Measurements from ENCODE around the gene MYH11.
"Not testable (repeated sequence)": the region's sequence is repeated elsewhere in the genome, so short reads cannot be mapped to it uniquely, and the experiment has no call there.

The MYH11 gene

DNA sequence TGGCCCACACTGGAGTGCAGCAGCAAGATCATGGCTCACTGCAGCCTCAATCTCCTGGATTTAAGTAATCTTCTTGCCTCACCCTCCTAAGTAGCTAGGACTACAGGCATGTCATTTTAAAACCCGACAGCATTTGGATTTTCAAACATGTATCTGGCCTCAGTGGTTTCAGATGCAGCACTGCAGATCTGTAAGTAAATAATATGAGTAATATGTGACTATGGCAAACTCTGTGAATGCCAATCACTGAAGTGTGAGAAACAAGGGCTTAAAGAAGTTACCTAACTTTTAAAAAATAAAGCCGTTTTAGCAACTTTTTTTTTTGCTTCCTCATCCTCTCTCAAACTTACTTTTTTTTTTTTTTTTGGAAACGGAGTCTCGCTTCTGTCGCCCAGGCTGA lies 19.7 kb upstream of the MYH11 start:
- DNase-seq (ENCODE audit: low read depth) = no peak

DNA sequence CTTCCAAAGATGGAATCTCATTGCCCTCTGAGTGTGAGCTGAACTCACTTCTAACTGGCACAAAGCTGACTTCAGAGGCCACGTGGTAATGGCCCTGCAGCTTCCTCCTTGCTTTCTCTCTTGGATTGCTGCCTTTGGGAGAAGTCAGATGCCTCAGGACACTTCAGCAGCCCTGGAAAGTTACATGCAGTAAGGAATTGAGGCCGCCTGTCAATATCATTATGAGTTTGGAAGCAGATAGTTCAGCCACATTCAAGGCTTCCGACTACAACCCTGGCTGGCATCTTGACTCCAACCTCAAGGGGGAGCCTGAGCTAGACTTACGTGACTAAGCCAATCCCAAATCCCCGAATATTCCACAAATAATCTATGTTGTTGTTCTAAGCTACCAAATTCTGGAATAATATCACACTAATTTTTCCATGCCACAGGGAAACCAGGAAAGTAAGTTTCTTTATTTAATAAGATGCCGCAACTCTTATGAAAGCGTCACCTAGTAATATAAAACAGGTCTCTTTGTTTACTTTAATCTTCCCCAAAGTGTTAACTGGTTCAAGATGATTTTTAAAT lies 18.0 kb upstream of the MYH11 start:
- no peak for DNase-seq (ENCODE audit: low read depth)

DNA sequence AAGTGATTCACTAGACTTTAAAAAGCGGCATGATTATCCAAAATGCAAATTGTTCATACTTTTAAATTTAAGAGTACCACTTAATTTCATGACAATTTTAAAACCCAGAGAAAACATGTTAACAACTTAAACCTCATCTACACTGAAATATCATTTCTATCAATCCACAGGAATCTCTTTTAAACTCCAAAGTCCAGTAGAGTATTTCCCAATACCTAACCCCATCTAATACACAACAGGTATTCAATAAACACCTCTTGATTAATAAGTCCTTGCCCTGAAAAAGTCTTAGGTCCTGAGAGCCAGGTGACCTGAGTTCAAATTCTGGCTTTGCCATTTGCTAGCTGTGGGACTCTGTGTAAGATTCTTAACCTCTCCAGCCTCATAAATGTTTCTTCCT lies 16.9 kb upstream of the MYH11 start:
- DNase-seq (ENCODE audit: low read depth) = no peak

DNA sequence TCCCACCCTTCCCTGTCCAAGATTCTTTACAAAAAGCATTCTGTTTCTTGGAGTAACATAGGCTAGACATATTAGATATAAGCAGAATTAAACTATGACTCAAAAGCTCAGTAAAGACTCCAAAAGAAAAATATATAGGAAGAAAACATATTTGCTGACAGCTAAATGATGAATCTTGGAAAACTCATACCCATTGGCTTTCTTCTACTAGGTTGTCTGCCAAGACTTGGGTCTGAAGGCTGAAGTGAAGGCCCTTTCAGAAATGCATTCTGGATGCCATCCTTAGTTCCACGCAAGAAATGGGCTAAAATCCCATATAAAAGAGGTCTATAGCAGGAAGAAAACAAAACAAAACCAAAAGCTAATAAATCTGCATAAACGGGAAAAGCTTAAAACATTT lies 16.5 kb upstream of the MYH11 start:
- DNase-seq (ENCODE audit: low read depth) = no peak

DNA sequence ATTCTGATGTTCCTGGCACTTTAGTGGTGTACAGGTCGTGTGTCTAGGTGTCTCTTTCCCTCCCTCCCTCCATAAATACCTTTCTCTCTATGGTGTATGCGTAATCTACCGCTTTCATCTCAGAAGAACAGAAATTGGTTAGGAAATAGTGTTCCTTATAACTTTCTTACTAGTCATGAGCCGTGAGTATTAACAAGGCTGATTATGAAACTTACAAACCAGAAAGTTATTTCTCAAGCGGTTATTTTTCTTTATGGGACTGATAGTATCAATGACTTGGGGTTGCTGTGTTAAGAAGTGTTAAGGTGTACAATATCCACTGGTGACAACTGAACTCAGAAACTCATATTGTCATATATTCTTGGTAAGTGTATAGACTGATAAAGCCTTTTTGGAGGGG lies 13.2 kb upstream of the MYH11 start:
- DNase-seq (ENCODE audit: low read depth) = no peak

DNA sequence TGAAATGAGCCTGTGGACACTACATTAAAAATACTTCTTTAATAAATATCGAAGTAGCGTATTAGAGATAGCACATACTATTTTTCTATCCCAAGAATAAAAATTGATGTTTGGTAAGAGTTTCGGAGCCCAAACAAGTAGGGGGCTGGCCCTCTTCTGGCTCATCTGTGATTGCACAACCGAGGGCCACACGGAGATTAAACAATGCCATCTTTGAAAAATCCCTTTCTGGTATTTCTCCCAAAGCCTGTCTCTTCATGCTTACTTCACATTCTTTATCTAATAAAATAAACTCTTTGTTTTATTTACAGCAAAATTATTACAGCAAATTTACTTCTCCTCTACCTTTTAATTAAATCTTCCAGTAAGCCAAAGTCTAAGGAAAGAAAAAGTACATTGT lies 9.6 kb upstream of the MYH11 start:
- no peak for DNase-seq (ENCODE audit: low read depth)

DNA sequence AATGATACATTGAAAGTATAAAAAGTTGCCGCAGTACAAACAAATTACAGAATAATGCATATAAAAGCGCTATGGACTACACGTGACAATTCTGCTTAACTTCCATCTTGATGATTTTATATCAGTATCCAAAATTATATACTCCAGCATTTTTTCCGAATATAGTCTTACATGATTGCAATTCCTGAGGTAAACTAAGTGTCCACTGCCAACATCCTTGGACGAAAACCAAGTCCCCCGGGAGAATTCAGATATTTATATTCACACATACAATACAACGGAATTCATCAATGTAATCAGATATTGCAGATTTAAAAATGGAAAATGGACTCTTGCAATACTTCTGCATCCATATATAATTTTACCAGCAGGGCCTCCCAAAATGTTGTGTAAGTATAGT lies 8.9 kb upstream of the MYH11 start:
- no peak for DNase-seq (ENCODE audit: low read depth)

DNA sequence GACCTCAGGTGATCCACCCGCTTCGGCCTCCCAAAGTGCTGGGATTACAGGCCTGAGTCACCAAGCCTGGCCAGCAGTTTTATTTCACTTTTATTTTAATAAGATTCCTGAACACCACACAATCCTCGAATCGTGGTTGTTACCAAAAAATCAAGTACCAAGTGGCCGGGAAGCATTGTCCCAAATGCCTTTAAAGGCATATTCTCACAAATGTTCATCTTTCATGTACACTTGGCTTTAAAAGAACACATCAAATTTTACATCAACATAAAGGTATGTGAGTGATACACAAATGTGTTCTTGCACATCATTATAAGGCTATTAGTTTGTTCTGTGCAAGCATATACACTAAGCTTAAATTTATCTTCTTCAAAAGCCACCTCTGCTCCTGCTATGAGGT lies 8.1 kb upstream of the MYH11 start:
- DNase-seq (ENCODE audit: low read depth) = no peak

DNA sequence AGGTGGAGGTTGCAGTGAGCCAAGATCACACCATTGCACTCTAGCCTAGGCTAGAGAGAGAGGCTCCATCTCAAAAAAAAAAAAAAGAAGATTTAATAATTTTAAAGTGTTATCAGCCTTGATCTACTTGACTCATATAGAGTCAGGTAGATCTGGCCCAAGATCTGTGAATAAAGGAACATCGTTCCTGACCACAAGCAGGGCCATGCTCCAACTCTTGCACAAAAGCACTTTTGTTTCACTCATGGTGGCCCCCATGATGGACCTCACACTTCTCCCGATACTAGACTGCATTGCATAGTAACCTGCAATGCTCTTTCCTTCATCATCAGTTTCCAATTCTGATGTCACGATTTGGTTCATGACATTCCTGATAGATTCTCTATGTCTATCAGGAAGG lies 5.2 kb upstream of the MYH11 start:
- DNase-seq (ENCODE audit: low read depth) = no peak

DNA sequence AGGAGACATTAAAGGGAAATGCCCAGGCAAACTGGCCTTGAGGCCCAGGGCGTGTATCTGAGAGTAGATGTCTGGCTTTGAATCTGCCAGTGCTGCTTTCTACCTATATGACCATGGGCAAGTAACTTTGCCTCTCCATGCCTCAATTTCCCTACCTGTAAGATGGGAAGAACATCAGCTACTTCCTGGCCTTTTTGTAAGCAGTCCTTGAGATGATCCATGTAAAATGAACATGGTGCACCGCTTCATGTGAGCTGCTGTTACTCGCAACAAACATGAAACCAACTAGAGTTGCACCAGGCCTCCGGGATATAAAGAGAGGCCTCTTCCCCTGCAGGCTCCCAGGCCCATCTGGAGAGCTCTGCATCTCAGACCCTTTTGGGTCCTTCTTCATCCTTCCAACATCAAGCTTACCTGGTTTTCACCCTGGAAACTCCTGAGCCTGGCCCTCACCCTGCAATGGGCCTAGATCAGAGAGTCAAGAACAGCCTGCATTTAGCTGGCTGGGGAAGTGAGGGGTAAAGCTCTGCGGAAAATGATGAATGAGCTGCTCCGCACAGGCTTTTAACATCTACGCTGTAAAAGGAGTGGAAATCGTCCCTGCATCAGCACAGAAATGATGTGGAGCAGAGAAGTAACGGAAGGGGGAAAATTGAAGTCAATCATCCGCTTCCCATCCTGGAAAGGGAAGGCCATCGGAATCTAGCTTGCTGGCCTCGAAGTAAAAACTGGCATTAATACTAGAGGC lies 2.3 kb upstream of the MYH11 start:
- DNase-seq (ENCODE audit: low read depth) = no peak

DNA sequence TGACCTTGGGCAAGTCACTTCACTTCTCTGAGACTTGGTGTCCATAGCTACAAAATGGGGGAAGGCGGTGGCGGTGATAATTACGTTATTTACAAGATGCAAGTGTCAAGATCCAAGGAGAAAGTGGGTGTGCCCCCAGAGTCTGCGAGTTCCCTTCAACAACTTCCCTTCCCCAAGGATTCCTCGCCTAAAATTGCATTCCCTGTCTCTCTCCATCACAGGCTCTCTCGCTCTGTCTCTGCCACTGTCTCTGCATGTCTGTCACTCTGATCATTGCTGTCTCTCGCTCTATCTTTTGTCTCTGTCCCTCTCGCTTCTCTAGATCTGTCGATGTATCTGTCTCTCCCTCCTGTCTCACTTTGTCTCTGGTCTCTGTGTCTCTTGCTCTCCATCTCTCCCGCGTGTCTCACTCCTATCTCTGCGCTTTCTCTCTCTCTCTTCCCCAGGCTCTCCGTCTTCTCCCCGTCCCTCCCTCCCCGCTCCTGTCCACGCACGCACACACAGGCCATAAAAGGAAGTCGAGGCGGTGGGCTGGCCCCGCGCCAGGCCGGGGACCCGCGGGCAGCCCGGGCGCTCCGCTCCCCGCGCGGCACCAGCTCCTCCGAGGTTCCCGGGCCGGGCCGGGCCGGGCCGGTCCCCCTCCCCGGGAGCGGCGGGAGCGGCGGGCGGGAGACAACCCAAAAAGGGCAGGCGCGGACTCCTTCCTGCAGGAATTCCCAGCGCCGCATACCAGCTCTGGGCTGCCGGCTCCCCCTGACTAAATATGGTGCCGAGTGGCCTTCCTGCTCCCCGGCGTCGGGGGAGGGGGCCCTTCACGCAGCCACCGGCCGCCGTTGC lies 1.1 kb upstream of the MYH11 start:
- no peak for DNase-seq (ENCODE audit: low read depth)

DNA sequence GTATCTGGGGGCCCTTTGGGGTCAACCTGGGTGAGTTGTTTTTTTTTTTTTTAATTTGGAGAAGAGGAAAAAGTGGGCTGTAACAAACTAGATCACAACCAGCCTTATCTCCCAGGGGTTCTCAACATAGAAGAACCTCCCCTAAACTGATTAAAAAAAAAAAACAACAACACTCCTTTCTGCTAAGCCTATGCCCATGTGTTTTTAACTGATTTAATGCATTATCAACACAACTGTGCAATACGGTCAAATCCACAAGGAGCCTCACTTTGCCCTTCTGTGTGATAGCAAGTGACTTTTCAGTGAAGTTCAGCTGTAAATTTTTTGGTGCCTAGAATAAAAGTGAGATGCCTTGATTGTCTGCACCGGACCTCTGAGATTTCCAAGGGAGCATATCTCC lies 646 bp downstream of the MYH11 start:
- no peak for DNase-seq (ENCODE audit: low read depth)

DNA sequence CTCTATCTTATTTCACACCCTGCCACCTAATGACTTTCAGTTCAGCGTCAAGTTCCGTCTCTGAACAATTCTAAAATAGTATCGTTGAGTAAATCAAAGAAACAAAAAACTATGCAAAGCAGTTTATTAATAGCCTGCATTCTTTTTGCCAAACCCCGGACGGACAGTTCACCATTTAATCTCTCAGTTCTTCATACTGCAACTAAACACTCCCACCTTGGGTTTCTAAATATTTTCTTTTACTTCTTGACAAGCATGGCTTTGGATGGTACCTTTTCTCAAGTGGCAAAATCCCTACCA lies 1.2 kb downstream of the MYH11 start:
- DNase-seq (ENCODE audit: low read depth) = no peak

DNA sequence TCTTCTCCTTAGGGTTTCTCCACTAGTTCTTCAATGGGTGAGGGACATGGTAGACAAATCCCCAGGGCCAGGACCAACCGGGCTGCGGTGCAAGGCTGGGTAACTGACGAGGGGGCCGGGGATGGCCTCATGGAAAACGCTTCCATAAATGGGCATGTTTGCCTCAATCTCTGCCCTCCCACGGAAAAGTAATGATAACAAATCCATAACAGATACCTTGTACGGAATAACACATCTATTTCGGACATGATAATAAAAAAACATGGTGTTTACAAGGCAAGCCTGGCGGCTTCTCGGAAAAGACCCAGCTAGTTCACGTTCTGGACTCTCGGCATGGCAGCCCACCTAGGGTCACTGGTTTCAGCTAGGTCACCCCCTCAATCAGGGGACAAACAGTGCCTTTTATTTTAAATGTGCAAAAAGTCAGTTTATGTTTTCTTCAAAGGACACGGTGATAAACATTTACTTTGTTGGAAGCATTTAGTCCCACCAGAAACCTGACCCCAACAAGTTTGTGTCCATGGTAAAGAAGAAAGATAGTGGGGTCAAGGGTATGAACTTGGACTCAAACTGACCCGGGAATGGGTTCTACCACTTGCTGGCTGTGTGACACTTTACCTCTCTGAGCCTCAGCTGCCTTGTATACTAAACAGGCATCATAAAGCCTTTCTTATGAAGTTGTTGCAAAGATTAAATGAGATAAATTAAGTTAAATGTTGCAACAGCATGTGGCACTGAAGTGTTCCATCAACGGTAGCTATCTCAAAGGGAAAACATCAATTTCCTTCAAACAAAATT lies 1.7 kb downstream of the MYH11 start:
- DNase-seq (ENCODE audit: low read depth) = no peak

DNA sequence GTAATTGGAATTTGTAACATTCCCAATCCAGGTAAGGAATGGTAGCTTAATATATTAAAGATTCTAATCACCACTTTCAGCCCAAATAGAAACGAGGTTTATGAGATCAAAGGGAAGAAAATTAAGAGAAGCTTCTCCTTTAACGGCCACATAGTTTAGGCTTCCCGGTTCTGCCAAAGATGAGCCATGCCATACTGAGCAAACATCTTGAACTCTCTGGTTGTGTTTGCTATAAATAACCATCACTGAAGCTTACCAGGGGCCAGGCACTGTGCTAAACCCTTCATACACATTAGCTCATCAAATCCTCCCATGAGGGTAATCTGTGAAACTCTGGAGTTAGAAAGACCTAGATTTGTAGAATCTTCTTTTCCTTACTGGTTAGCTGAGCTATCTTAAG lies 2.8 kb downstream of the MYH11 start:
- DNase-seq (ENCODE audit: low read depth) = no peak

DNA sequence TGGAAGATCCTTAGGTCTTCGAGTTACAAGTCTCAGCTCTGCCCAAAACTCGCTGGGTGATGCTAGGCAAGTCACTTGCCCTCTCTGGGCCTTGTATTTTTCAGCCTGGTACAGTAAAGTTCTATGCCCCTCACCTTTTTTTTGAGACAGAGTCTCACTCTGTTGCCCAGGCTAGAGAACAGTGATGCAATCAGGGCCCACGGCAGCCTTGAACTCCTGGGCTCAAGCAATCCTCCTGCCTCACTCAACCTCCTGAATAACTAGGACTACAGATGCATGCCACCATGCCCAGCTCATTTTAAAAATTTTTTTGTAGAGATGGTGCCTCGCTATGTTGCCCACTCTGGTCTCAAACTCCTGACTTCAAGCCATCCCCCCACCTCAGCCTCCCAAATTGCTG lies 3.8 kb downstream of the MYH11 start:
- DNase-seq (ENCODE audit: low read depth) = no peak

DNA sequence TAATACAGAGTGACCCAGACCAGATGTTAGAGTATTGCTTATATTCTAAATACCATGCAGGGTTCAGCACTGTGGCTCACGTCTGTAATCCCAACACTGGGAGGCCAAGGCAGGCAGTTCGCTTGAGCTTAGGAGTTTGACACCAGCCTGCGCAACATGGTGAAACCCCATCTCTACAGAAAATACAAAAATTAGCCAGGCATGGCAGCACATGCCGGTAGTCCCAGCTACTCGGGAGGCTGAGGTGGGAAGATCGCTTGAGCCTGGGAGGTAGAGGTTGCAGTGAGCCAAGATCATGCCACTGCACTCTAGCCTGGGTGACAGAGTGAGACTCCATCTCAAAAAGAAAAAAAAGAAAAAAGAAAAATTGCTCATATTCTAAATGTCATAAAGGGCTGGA lies 6.3 kb downstream of the MYH11 start:
- DNase-seq (ENCODE audit: low read depth) = not testable (repeated sequence)

DNA sequence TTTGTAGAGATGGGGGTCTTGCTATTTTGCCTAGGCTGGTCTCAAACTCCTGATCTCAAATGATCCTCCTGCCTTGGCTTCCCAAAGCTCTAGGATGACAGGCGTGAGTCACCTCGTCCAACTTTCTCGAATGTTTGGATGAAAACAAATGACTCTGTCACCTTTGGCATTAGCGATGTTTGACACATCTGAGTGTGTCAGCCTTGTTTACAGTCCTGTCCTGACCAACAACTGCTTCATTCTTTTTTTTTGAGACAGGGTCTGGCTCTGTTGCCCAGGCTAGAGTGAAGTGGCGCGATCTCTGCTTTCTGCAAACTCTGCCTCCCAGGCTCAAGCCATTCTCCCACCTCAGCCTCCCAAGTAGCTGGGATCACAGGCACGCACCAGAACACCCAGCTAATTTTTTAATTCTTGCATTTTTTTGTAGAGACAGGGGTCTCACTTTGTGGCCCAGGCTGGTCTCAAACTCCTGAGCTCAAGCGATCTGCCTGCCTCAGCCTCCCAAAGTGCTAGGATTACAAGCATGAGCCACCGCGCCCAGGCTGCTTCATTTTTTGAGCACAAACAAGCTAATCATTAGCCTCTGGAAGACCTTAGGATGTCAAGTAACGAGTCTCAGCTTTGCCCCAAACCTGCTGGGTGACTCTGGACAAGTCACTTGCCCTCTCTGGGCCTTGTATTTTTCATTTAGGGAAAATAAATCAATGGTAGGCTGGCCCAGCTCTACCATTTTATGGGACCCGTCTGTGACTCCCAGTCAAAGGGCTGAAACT lies 7.4 kb downstream of the MYH11 start:
- no peak for DNase-seq (ENCODE audit: low read depth)

DNA sequence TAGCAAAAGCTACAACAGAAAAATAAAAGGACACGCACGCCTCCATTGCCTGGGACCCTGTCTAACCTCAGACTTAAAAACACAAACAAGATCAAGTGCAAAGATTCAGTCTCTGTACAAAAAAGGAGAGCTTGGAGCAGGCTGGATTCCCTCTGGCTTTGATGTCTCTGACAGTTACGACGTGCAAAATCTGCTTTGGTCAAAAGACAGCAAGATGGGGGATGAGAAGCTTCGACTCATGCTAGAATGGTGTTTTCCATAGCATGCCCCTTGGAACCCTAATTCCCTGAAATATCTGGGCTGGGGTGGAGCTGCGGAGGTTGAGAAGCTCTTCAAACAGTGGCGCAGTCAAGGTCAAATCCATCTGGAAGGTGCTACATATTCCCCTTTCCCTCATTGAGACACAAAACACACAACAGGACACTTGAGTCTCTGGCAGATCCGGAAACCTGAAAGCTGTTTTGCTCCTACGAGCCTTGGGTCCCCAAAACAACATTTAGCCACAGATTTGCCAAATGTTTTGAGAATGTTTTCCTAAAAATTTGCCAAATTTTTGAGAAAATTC lies 9.1 kb downstream of the MYH11 start:
- no peak for DNase-seq (ENCODE audit: low read depth)

DNA sequence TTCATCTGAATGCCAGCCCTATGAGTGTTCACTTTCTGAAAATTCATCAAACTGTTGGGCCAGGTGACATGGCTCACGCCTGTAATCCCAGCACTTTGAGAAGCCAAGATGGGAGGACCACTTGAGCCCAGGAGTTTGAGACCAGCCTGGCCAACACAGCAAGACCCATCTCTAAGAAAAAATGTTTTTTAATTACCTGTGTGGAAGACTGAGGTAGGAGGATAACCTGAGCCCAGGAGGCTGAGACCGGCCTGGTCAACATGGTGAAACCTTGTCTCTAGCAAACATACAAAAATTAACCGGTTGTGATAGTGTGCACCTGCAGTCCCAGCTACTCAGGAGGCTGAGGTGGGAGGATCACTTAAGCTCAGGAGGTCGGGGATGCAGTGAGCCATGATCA lies 10.3 kb downstream of the MYH11 start:
- DNase-seq (ENCODE audit: low read depth) = no peak

DNA sequence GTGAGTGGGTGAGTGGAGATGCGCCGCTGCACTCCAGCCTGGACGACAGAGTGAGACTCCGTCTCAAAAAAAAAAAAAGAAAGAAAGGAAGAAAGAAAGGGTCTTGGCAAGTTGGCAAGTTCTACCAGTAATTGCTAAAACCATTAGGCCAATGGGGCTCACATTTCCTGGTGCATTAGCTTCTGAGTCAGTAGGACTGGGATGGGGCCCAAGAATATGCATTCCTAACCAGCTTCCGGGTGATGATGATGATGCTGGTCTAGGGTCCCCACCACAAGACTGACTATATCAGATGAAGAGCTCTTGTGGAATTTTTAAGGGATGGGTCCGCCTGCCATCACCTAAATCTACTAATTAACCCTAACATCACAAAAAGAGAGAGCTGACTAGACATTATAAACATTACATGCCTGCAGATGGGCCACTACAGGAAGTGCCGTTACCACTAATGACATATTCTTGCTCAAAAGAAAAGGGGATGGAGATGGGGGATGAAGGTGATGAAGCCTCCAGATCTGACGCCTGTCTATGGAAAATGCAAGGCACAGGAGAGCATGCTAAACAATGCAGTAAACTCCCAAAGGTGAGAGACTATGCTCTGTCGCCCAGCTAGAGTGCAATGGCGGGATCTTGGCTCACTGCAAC lies 13.1 kb downstream of the MYH11 start:
- no peak for DNase-seq (ENCODE audit: low read depth)

Measured in activated T-cell treated with anti-CD3 and anti-CD28 coated beads for 1 hour (primary cell).